ENCODE results near the gene ST14. TPM values are rescaled to one million over a fixed set of nuclear protein-coding genes. Genes with fewer than 3 reads are reported as not detected.
"Not testable (repeated sequence)": the region's sequence is repeated elsewhere in the genome, so short reads cannot be mapped to it uniquely, and the experiment has no call there.

Gene ST14
- total RNA-seq, 4 donors from 2014 or later = 0.62 to 16.5 (median 1.8) TPM

GRCh38 chr11:130171534-130171933 lies 12.0 kb downstream of the ST14 start:
- H3K4me3 ChIP-seq = no peak overlapping the region
- TF ChIP-seq POLR2A (IDR thresholded peaks at IDR 0.05) (no peak), EP300 (IDR thresholded peaks at IDR 0.05) (no peak), CTCF (IDR thresholded peaks at IDR 0.05) (no peak), POLR2AphosphoS5 (IDR thresholded peaks at IDR 0.05) (no peak)
- WGBS, 2 donors (ENCODE audit: low coverage in 1 of 2) = 34 to 52% methylated on average over 2 to 4 of the region's 5 CpGs
- no peaks in the 10 kb centered on the region for H3K4me1 ChIP-seq
- ATAC-seq = no peak
- no peak overlapping the region for H3K27ac ChIP-seq
- no peaks in the 10 kb centered on the region for H3K27me3 ChIP-seq
- H3K9me3 ChIP-seq = peaks cover 0 to 9% (median 0%) of the 10 kb centered on the region in 3 donors
- no peaks in the 10 kb centered on the region for H3K36me3 ChIP-seq

DNA sequence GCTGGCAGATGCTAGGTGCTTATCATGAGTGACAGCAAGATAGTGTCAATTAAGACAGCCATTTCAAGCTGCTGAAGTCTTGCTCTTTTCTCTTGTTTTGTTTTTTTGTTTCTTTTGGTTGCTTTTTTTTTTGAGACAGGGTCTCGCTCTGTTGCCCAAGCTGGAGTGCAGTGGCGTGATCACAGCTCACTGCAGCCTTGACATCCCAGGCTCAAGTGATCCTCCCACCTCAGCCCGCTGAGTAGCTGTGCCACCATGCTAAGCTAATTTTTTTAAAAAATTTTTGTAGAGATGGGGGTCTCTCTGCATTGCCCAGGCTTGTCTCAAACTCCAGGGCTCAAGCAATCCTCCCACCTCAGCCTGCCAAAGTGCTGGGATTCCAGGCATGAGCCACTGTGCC lies 12.4 kb downstream of the ST14 start:
- H3K36me3 ChIP-seq, H3K27me3 ChIP-seq, H3K4me1 ChIP-seq, ATAC-seq, H3K27ac ChIP-seq, H3K9me3 ChIP-seq, H3K4me3 ChIP-seq: not testable (repeated sequence)
- WGBS, 2 donors (ENCODE audit: low coverage in 1 of 2) = 75 to 94% methylated on average over 3 of the region's 3 CpGs

- ATAC-seq = no peak
- TF ChIP-seq CTCF (IDR thresholded peaks at IDR 0.05) (no peak), POLR2A (IDR thresholded peaks at IDR 0.05) (no peak), EP300 (IDR thresholded peaks at IDR 0.05) (no peak), POLR2AphosphoS5 (IDR thresholded peaks at IDR 0.05) (no peak)
- H3K9me3 ChIP-seq = peaks cover 0 to 9% (median 0%) of the 10 kb centered on the region in 3 donors
- no peaks in the 10 kb centered on the region for H3K36me3 ChIP-seq
- 93 to 95% methylated on average over 3 to 4 of the region's 4 CpGs for WGBS, 2 donors (ENCODE audit: low coverage in 1 of 2)
- H3K27ac ChIP-seq = no peak overlapping the region
- H3K4me3 ChIP-seq = no peak overlapping the region
- H3K27me3 ChIP-seq = no peaks in the 10 kb centered on the region
- H3K4me1 ChIP-seq = peaks cover 0 to 5% (median 3%) of the 10 kb centered on the region in 3 donors
These were observed 15.1 kb downstream of the ST14 start for GRCh38 chr11:130174642-130175041.

- TF ChIP-seq EP300 (IDR thresholded peaks at IDR 0.05) (no peak), POLR2A (IDR thresholded peaks at IDR 0.05) (no peak), CTCF (IDR thresholded peaks at IDR 0.05) (no peak), POLR2AphosphoS5 (IDR thresholded peaks at IDR 0.05) (no peak)
- peaks cover 0 to 5% (median 3%) of the 10 kb centered on the region in 3 donors for H3K4me1 ChIP-seq
- H3K36me3 ChIP-seq = no peaks in the 10 kb centered on the region
- no peak overlapping the region for H3K4me3 ChIP-seq
- WGBS, 2 donors (ENCODE audit: low coverage in 1 of 2) = 75 to 81% methylated on average over 4 to 5 of the region's 5 CpGs
- H3K27ac ChIP-seq = no peak overlapping the region
- ATAC-seq = no peak
- no peaks in the 10 kb centered on the region for H3K27me3 ChIP-seq
- peaks cover 0 to 9% (median 0%) of the 10 kb centered on the region in 3 donors for H3K9me3 ChIP-seq
These were observed 16.3 kb downstream of the ST14 start for GRCh38 chr11:130175898-130176297.

- TF ChIP-seq CTCF (IDR thresholded peaks at IDR 0.05) = no peak
- TF ChIP-seq POLR2AphosphoS5 (IDR thresholded peaks at IDR 0.05) = no peak
- no peak for TF ChIP-seq POLR2A (IDR thresholded peaks at IDR 0.05)
- TF ChIP-seq EP300 (IDR thresholded peaks at IDR 0.05) = no peak
- no peak for ATAC-seq
- Histone ChIP-seq H3K4me3 (no peak overlapping the region), H3K4me1 (peaks cover 0 to 5% (median 3%) of the 10 kb centered on the region in 3 donors), H3K27ac (no peak overlapping the region), H3K27me3 (no peaks in the 10 kb centered on the region), H3K9me3 (peaks cover 0 to 9% (median 0%) of the 10 kb centered on the region in 3 donors), H3K36me3 (no peaks in the 10 kb centered on the region)
- 82 to 94% methylated on average over 5 to 9 of the region's 10 CpGs for WGBS, 2 donors (ENCODE audit: low coverage in 1 of 2)
These were observed 18.2 kb downstream of the ST14 start for GRCh38 chr11:130177782-130178181.
